Brain microvascular endothelial cell (primary cell): ENCODE results near the gene SS18L1.

Experiments
- DNase-seq: peaks from one replicate; pipeline ENCODE4 v3.0.0-alpha.2; 2020
- H3K27ac ChIP-seq: fragments of 250-450 bp; sonication (Bioruptor Pico); 2 replicates; pipeline ENCODE4 v1.5.1; 2020; ENCODE audit warnings: mild to moderate bottlenecking, moderate library complexity
- H3K27me3 ChIP-seq: fragments of 250-450 bp; sonication (Bioruptor Pico); replicated peaks from 2 replicates; pipeline ENCODE4 v1.5.1; 2020; ENCODE audit warnings: mild to moderate bottlenecking
- H3K36me3 ChIP-seq: fragments of 250-450 bp; sonication (Bioruptor Pico); replicated peaks from 2 replicates; pipeline ENCODE4 v1.5.1; 2020; ENCODE audit warnings: mild to moderate bottlenecking
- H3K4me3 ChIP-seq: 2 replicates; pipeline ENCODE4 v1.5.1; 2011; ENCODE audit warnings: low read depth, mild to moderate bottlenecking, control low read depth, low read length, moderate library complexity
- in situ Hi-C: cut with HindIII; loops from 2 replicates; pipeline ENCODE4 v1.10.0; 2017; ENCODE audit warnings: low sequenced_read_pairs, low pct_ligation_motif_present
- TF ChIP-seq, protein P1 (sequence below): IDR thresholded peaks from 2 replicates; pipeline ENCODE4 v1.5.1; 2011; ENCODE audit warnings: low read depth, mild to moderate bottlenecking, moderate library complexity, low read length, control low read depth, inconsistent platforms; ENCODE audit errors: missing control alignments

Gene SS18L1

GRCh38 chr20:62227977-62228958 is 84.7 kb downstream of the SS18L1 start:
- Histone ChIP-seq H3K4me3 (no peak overlapping the region), H3K36me3 (no peaks in the 10 kb centered on the region), H3K27me3 (peaks cover 4% of the 10 kb centered on the region), H3K27ac (no peak overlapping the region)
- TF ChIP-seq, protein P1, sequence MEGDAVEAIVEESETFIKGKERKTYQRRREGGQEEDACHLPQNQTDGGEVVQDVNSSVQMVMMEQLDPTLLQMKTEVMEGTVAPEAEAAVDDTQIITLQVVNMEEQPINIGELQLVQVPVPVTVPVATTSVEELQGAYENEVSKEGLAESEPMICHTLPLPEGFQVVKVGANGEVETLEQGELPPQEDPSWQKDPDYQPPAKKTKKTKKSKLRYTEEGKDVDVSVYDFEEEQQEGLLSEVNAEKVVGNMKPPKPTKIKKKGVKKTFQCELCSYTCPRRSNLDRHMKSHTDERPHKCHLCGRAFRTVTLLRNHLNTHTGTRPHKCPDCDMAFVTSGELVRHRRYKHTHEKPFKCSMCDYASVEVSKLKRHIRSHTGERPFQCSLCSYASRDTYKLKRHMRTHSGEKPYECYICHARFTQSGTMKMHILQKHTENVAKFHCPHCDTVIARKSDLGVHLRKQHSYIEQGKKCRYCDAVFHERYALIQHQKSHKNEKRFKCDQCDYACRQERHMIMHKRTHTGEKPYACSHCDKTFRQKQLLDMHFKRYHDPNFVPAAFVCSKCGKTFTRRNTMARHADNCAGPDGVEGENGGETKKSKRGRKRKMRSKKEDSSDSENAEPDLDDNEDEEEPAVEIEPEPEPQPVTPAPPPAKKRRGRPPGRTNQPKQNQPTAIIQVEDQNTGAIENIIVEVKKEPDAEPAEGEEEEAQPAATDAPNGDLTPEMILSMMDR = no peak
- DNase-seq = no peak
- in situ Hi-C loops = no loop called here

- Histone ChIP-seq H3K27ac (no peak overlapping the region), H3K36me3 (no peaks in the 10 kb centered on the region), H3K4me3 (no peak overlapping the region), H3K27me3 (peaks cover 4% of the 10 kb centered on the region)
- in situ Hi-C loops = no loop called here
- no peak for DNase-seq
- TF ChIP-seq, protein P1 = no peak
Measured at GRCh38 chr20:62228982-62229545, 85.5 kb downstream of the SS18L1 start.

- Histone ChIP-seq H3K27ac (no peak overlapping the region), H3K4me3 (no peak overlapping the region), H3K36me3 (no peaks in the 10 kb centered on the region), H3K27me3 (peaks cover 4% of the 10 kb centered on the region)
- in situ Hi-C loops = no loop called here
- TF ChIP-seq, protein P1 = no peak
- DNase-seq = no peak
Measured at GRCh38 chr20:62229667-62230066, 86.1 kb downstream of the SS18L1 start.

- TF ChIP-seq, protein P1 = no peak
- no peak overlapping the region for H3K4me3 ChIP-seq
- in situ Hi-C loops = no loop called here
- H3K27ac ChIP-seq = no peak overlapping the region
- peaks cover 4% of the 10 kb centered on the region for H3K27me3 ChIP-seq
- DNase-seq = no peak
- H3K36me3 ChIP-seq = no peaks in the 10 kb centered on the region
Measured at GRCh38 chr20:62230276-62230675, 86.7 kb downstream of the SS18L1 start.

GRCh38 chr20:62230696-62231095 is 87.1 kb downstream of the SS18L1 start:
- in situ Hi-C loops = no loop called here

More at GRCh38 chr20:62230696-62231095, 87.1 kb downstream of the SS18L1 start:
- Histone ChIP-seq H3K36me3 (no peaks in the 10 kb centered on the region), H3K27me3 (peaks cover 4% of the 10 kb centered on the region), H3K4me3 (no peak overlapping the region), H3K27ac (no peak overlapping the region)
- no peak for DNase-seq
- TF ChIP-seq, protein P1 = no peak
